Neural progenitor cell (in vitro differentiated cells): Measurements from ENCODE around the gene GP9.

Experiments used
- CTCF ChIP-seq: fragments of 200-600 bp; sonication (generic); IDR thresholded peaks from 2 replicates; pipeline ENCODE4 v1.5.1; 2017; ENCODE audit warnings: antibody characterized with exemption, mild to moderate bottlenecking
- EZH2 ChIP-seq: fragments of 200-600 bp; sonication (generic); IDR thresholded peaks from 2 replicates; pipeline ENCODE4 v1.6.1; 2017; ENCODE audit warnings: antibody characterized with exemption, mild to moderate bottlenecking, moderate library complexity
- EZH2phosphoT487 ChIP-seq: fragments of 200-600 bp; sonication (generic); IDR thresholded peaks from 2 replicates; pipeline ENCODE4 v1.6.1; 2017; ENCODE audit warnings: antibody characterized with exemption

GRCh38 chr3:129060276-129061022, at the start of gene GP9:
- TF ChIP-seq CTCF (no peak), EZH2 (no peak), EZH2phosphoT487 (no peak)
